ENCODE results near the gene SLC35F3.
"Not testable (repeated sequence)": the region's sequence is repeated elsewhere in the genome, so short reads cannot be mapped to it uniquely, and the experiment has no call there.

SLC35F3 gene

GRCh38 chr1:234241941-234242490 lies 337.5 kb downstream of the SLC35F3 start:
- H3K9me3 ChIP-seq (ENCODE audit: control insufficient read depth in 1 of 2, low read length in 2 of 2) = no peaks in the 10 kb centered on the region
- no peaks in the 10 kb centered on the region for H3K27me3 ChIP-seq (ENCODE audit: low read depth, low read length)
- no peak overlapping the region for H3K4me3 ChIP-seq (ENCODE audit: low read depth in 1 of 2, low read length in 2 of 2)
- H3K27ac ChIP-seq (ENCODE audit: low read length) = no peak overlapping the region
- H3K36me3 ChIP-seq (ENCODE audit: control insufficient read depth in 1 of 2, insufficient read depth in 2 of 2, low read length in 2 of 2) = no peaks in the 10 kb centered on the region
- no peaks in the 10 kb centered on the region for H3K4me1 ChIP-seq (ENCODE audit: control insufficient read depth in 1 of 2, insufficient read depth in 2 of 2, low read length in 2 of 2)

DNA sequence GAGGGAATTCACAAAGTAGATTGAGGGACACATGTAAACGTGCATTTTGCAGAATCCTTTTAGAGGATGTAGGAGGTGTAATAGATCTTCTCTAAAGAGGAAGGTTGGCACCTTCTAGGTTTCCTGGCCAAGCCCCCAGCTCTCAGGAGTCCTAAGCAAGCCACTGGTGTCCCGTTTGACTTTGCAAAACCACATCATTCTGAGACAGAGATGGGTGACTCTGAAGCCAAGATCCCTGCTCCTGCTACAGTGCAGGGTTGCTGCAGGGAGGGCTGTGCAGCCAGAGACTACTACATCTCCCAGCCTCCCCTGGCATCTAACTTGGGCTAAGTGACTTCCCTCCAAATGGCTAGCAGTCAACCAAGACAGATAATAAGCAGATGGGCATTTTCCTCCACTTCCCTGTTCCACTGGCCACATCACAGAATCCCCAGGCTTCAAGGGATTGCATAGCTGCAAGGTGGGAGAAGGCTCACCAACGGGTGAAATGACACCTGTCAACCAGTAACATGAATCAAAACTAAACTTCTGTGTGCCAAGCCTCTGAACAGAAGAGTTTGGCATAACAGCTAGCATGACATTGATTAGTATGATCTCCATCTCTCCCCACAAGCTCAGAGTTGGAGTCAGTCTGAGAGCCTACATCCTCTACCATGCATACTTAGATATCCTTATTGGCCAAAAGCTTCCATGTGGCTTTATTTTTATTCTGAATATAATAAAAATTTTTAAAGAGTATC lies 339.2 kb downstream of the SLC35F3 start:
- H3K27me3 ChIP-seq (ENCODE audit: low read depth, low read length) = no peaks in the 10 kb centered on the region
- H3K36me3 ChIP-seq (ENCODE audit: control insufficient read depth in 1 of 2, insufficient read depth in 2 of 2, low read length in 2 of 2) = no peaks in the 10 kb centered on the region
- H3K4me3 ChIP-seq (ENCODE audit: low read depth in 1 of 2, low read length in 2 of 2) = no peak overlapping the region
- H3K4me1 ChIP-seq (ENCODE audit: control insufficient read depth in 1 of 2, insufficient read depth in 2 of 2, low read length in 2 of 2) = no peaks in the 10 kb centered on the region
- H3K27ac ChIP-seq (ENCODE audit: low read length) = no peak overlapping the region
- no peaks in the 10 kb centered on the region for H3K9me3 ChIP-seq (ENCODE audit: control insufficient read depth in 1 of 2, low read length in 2 of 2)

- Histone ChIP-seq H3K36me3 (ENCODE audit: control insufficient read depth in 1 of 2, insufficient read depth in 2 of 2, low read length in 2 of 2) (no peaks in the 10 kb centered on the region), H3K27ac (ENCODE audit: low read length) (no peak overlapping the region), H3K4me3 (ENCODE audit: low read depth in 1 of 2, low read length in 2 of 2) (no peak overlapping the region), H3K27me3 (ENCODE audit: low read depth, low read length) (no peaks in the 10 kb centered on the region), H3K4me1 (ENCODE audit: control insufficient read depth in 1 of 2, insufficient read depth in 2 of 2, low read length in 2 of 2) (no peaks in the 10 kb centered on the region), H3K9me3 (ENCODE audit: control insufficient read depth in 1 of 2, low read length in 2 of 2) (no peaks in the 10 kb centered on the region)
Measured at GRCh38 chr1:234244482-234244881, 340.0 kb downstream of the SLC35F3 start.

- no peak overlapping the region for H3K27ac ChIP-seq (ENCODE audit: low read length)
- no peaks in the 10 kb centered on the region for H3K9me3 ChIP-seq (ENCODE audit: control insufficient read depth in 1 of 2, low read length in 2 of 2)
- H3K4me3 ChIP-seq (ENCODE audit: low read depth in 1 of 2, low read length in 2 of 2) = no peak overlapping the region
- H3K4me1 ChIP-seq (ENCODE audit: control insufficient read depth in 1 of 2, insufficient read depth in 2 of 2, low read length in 2 of 2) = no peaks in the 10 kb centered on the region
- no peaks in the 10 kb centered on the region for H3K27me3 ChIP-seq (ENCODE audit: low read depth, low read length)
- H3K36me3 ChIP-seq (ENCODE audit: control insufficient read depth in 1 of 2, insufficient read depth in 2 of 2, low read length in 2 of 2) = no peaks in the 10 kb centered on the region
Measured at GRCh38 chr1:234246638-234247116, 342.2 kb downstream of the SLC35F3 start.

DNA sequence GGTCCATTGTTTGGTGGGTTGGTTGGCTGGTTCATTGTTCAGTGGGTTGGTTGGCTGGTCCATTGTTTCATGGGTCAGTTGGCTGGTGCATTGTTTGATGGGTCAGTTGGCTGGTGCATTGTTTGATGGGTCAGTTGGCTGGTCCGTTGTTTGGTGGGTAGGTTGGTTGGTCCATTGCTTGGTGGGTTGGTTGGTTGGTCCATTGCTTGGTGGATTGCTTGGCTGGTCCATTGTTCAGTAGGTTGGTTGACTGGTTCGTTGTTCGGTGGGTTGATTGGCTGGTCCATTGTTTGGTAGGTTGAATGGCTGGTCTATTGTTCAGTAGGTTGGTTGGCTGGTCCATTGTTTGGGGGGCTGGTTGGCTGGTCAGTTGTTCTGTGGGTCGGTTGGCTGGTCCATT lies 343.3 kb downstream of the SLC35F3 start:
- H3K27ac ChIP-seq (ENCODE audit: low read length); H3K27me3 ChIP-seq (ENCODE audit: low read depth, low read length); H3K9me3 ChIP-seq (ENCODE audit: control insufficient read depth in 1 of 2, low read length in 2 of 2); H3K4me3 ChIP-seq (ENCODE audit: low read depth in 1 of 2, low read length in 2 of 2); H3K36me3 ChIP-seq (ENCODE audit: control insufficient read depth in 1 of 2, insufficient read depth in 2 of 2, low read length in 2 of 2); H3K4me1 ChIP-seq (ENCODE audit: control insufficient read depth in 1 of 2, insufficient read depth in 2 of 2, low read length in 2 of 2): not testable (repeated sequence)

DNA sequence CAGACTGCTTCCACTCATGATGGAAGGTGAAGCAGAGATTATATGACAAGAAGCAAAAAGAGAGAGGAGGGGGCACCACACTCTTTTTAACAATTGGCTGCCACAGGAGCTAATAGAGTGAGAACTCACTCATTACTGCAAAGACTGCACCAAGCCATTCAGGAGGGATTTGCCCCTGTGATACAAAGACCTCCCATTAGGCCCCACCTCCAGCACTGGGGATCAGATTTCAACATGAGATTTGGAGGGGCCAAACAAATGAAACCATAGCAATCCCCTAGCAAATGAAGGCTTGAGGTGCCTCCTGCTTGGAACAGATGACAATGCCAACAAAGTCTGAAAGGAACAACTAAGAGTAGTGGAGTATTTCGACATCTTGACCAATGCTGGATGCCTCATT lies 346.3 kb downstream of the SLC35F3 start:
- Histone ChIP-seq H3K27ac (ENCODE audit: low read length) (no peak overlapping the region), H3K4me3 (ENCODE audit: low read depth in 1 of 2, low read length in 2 of 2) (no peak overlapping the region), H3K4me1 (ENCODE audit: control insufficient read depth in 1 of 2, insufficient read depth in 2 of 2, low read length in 2 of 2) (no peaks in the 10 kb centered on the region), H3K27me3 (ENCODE audit: low read depth, low read length) (no peaks in the 10 kb centered on the region), H3K9me3 (ENCODE audit: control insufficient read depth in 1 of 2, low read length in 2 of 2) (peaks cover 0 to 3% of the 10 kb centered on the region in 2 donors), H3K36me3 (ENCODE audit: control insufficient read depth in 1 of 2, insufficient read depth in 2 of 2, low read length in 2 of 2) (no peaks in the 10 kb centered on the region)

GRCh38 chr1:234253732-234254131 lies 349.3 kb downstream of the SLC35F3 start:
- peaks cover 0 to 3% of the 10 kb centered on the region in 2 donors for H3K9me3 ChIP-seq (ENCODE audit: control insufficient read depth in 1 of 2, low read length in 2 of 2)
- no peak overlapping the region for H3K27ac ChIP-seq (ENCODE audit: low read length)
- H3K4me3 ChIP-seq (ENCODE audit: low read depth in 1 of 2, low read length in 2 of 2) = no peak overlapping the region
- no peaks in the 10 kb centered on the region for H3K36me3 ChIP-seq (ENCODE audit: control insufficient read depth in 1 of 2, insufficient read depth in 2 of 2, low read length in 2 of 2)
- H3K27me3 ChIP-seq (ENCODE audit: low read depth, low read length) = no peaks in the 10 kb centered on the region
- H3K4me1 ChIP-seq (ENCODE audit: control insufficient read depth in 1 of 2, insufficient read depth in 2 of 2, low read length in 2 of 2) = no peaks in the 10 kb centered on the region

GRCh38 chr1:234256359-234256758 lies 351.9 kb downstream of the SLC35F3 start:
- Histone ChIP-seq H3K9me3 (ENCODE audit: control insufficient read depth in 1 of 2, low read length in 2 of 2) (peaks cover 0 to 3% of the 10 kb centered on the region in 2 donors), H3K4me3 (ENCODE audit: low read depth in 1 of 2, low read length in 2 of 2) (no peak overlapping the region), H3K27ac (ENCODE audit: low read length) (no peak overlapping the region), H3K27me3 (ENCODE audit: low read depth, low read length) (no peaks in the 10 kb centered on the region), H3K4me1 (ENCODE audit: control insufficient read depth in 1 of 2, insufficient read depth in 2 of 2, low read length in 2 of 2) (no peaks in the 10 kb centered on the region), H3K36me3 (ENCODE audit: control insufficient read depth in 1 of 2, insufficient read depth in 2 of 2, low read length in 2 of 2) (no peaks in the 10 kb centered on the region)

GRCh38 chr1:234258071-234258470 lies 353.6 kb downstream of the SLC35F3 start:
- no peaks in the 10 kb centered on the region for H3K36me3 ChIP-seq (ENCODE audit: control insufficient read depth in 1 of 2, insufficient read depth in 2 of 2, low read length in 2 of 2)
- H3K4me1 ChIP-seq (ENCODE audit: control insufficient read depth in 1 of 2, insufficient read depth in 2 of 2, low read length in 2 of 2) = peaks cover 0 to 5% of the 10 kb centered on the region in 2 donors
- no peak overlapping the region for H3K4me3 ChIP-seq (ENCODE audit: low read depth in 1 of 2, low read length in 2 of 2)
- peaks cover 0 to 3% of the 10 kb centered on the region in 2 donors for H3K9me3 ChIP-seq (ENCODE audit: control insufficient read depth in 1 of 2, low read length in 2 of 2)
- no peak overlapping the region for H3K27ac ChIP-seq (ENCODE audit: low read length)
- no peaks in the 10 kb centered on the region for H3K27me3 ChIP-seq (ENCODE audit: low read depth, low read length)

DNA sequence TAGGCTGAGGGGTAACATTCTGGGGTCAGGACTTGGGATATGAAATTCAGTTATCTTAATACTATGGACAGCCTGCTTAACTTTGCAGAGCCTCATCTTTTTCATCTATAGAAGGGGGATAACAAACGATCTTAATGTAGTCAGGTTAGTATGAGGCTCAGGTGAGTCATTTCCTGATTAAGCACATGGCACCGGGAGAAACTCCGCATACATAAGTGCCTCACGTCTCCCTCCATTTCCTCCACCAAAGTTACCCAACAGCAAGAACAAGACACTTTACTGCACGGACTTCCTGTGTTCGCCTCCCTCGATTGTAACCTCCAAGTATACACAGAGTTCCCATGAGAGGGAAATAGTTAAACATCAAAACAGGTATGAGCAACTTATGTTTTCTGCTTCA lies 356.1 kb downstream of the SLC35F3 start:
- no peak overlapping the region for H3K27ac ChIP-seq (ENCODE audit: low read length)
- H3K36me3 ChIP-seq (ENCODE audit: control insufficient read depth in 1 of 2, insufficient read depth in 2 of 2, low read length in 2 of 2) = no peaks in the 10 kb centered on the region

DNA sequence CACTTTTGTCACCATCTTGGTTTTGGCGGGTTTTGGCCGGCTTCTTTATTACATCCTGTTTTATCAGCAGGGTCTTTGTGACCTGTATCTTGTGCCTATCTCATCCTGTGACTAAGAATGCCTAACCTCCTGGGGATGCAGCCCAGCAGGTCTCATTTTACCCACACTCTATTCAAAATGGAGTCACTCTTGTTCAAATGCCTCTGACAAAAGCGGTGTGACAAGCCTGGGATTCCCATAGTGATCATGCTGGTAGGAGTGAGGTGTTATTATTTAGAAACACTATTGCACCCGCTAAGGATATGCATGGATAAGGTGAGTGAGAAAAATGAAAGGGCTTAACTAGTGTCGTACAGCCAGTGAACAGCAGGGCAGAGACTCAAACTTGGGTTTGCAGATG lies 357.1 kb downstream of the SLC35F3 start:
- no peak overlapping the region for H3K27ac ChIP-seq (ENCODE audit: low read length)
- peaks cover 0 to 5% of the 10 kb centered on the region in 2 donors for H3K4me1 ChIP-seq (ENCODE audit: control insufficient read depth in 1 of 2, insufficient read depth in 2 of 2, low read length in 2 of 2)
- no peaks in the 10 kb centered on the region for H3K27me3 ChIP-seq (ENCODE audit: low read depth, low read length)
- H3K36me3 ChIP-seq (ENCODE audit: control insufficient read depth in 1 of 2, insufficient read depth in 2 of 2, low read length in 2 of 2) = no peaks in the 10 kb centered on the region
- no peak overlapping the region for H3K4me3 ChIP-seq (ENCODE audit: low read depth in 1 of 2, low read length in 2 of 2)
- H3K9me3 ChIP-seq (ENCODE audit: control insufficient read depth in 1 of 2, low read length in 2 of 2) = no peaks in the 10 kb centered on the region

More for the DNA sequence above, 356.1 kb downstream of the SLC35F3 start:
- H3K9me3 ChIP-seq (ENCODE audit: control insufficient read depth in 1 of 2, low read length in 2 of 2) = no peaks in the 10 kb centered on the region
- no peak overlapping the region for H3K4me3 ChIP-seq (ENCODE audit: low read depth in 1 of 2, low read length in 2 of 2)
- H3K27me3 ChIP-seq (ENCODE audit: low read depth, low read length) = no peaks in the 10 kb centered on the region
- H3K4me1 ChIP-seq (ENCODE audit: control insufficient read depth in 1 of 2, insufficient read depth in 2 of 2, low read length in 2 of 2) = peaks cover 0 to 5% of the 10 kb centered on the region in 2 donors
